LNCAP (cell line): Measurements from ENCODE around the gene NDUFB2.

Experiments
- TF ChIP-seq, protein P1 (sequence below): fragments of 450-650 bp; IDR thresholded peaks from 2 replicates; pipeline ENCODE4 v1.5.1; 2017; ENCODE audit warnings: mild to moderate bottlenecking

The NDUFB2 gene

GRCh38 chr7:140746751-140747150 lies 50.2 kb downstream of the NDUFB2 start:
- TF ChIP-seq, protein P1, sequence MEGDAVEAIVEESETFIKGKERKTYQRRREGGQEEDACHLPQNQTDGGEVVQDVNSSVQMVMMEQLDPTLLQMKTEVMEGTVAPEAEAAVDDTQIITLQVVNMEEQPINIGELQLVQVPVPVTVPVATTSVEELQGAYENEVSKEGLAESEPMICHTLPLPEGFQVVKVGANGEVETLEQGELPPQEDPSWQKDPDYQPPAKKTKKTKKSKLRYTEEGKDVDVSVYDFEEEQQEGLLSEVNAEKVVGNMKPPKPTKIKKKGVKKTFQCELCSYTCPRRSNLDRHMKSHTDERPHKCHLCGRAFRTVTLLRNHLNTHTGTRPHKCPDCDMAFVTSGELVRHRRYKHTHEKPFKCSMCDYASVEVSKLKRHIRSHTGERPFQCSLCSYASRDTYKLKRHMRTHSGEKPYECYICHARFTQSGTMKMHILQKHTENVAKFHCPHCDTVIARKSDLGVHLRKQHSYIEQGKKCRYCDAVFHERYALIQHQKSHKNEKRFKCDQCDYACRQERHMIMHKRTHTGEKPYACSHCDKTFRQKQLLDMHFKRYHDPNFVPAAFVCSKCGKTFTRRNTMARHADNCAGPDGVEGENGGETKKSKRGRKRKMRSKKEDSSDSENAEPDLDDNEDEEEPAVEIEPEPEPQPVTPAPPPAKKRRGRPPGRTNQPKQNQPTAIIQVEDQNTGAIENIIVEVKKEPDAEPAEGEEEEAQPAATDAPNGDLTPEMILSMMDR: no peak

DNA sequence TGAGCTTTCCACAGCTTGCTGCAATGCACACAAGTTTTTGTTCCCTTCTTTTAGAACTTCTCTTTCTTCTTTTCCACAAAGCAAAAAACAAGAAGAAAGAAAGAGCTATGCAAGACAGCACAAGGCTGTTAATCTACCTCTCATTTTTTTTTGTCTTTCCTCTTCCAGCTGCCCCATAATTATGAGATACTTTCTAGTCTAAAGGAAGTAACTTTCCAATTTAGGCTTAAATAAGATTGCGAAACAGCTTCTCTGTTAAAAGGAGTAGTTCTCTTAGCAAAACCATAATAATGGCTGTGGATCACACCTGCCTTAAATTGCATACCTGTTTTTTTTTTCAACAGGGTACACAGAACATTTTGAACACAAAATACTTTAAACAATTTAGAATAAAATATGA lies 56.0 kb downstream of the NDUFB2 start:
- TF ChIP-seq, protein P1: no peak

DNA sequence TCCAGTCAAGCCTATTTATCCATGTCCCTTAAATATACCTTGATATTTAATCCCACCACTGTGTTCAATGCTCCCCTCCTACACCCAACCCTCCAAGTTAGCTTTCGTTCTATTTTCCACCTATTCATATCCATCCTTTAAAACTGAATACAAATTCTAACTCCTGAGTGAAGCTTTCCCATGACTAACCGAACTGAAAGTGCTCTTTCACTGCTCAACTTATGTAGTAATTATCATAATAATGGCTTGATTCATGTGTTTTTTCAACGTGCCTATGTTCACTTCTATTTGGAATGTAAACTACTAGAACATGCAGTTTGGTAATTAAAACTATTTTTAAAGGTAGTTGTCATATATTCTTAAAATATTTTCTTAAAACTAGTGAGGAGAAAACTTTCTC lies 58.0 kb downstream of the NDUFB2 start:
- TF ChIP-seq, protein P1: no peak
